Gastrocnemius medialis (tissue), 4 donors: Measurements from ENCODE around the gene RAB20. TPM values are rescaled to one million over a fixed set of nuclear protein-coding genes. Genes with fewer than 3 reads are reported as not detected.

Source experiments
- ATAC-seq, 2 donors: fragments of 150-250 bp; one replicate each; pipeline ENCODE4 v1.9.1; 2016
- DNase-seq, 2 donors: peaks; one replicate each; pipeline ENCODE4 v3.0.0-alpha.2; 2019
- H3K27ac ChIP-seq, 4 donors: fragments of 200-600 bp; sonication (generic); 1 replicate in 1 of 4; 2 replicates in 3 of 4; pipeline ENCODE4 v1.5.1; 2016 to 2018; ENCODE audit warnings: mild to moderate bottlenecking in 2 of 4, moderate library complexity in 1 of 4
- H3K27me3 ChIP-seq, 3 donors: fragments of 200-600 bp; sonication (generic) in 2 of 3; 1 replicate in 1 of 3; 2 replicates in 2 of 3; pipeline versions ENCODE4 v1.5.1 to v1.6.0; 2016 to 2019; ENCODE audit warnings: mild to moderate bottlenecking in 1 of 3, moderate library complexity in 1 of 3
- H3K36me3 ChIP-seq, 2 donors: fragments of 200-600 bp; sonication (generic) in 1 of 2; one replicate each; pipeline ENCODE4 v1.5.1; 2017 to 2018
- H3K4me1 ChIP-seq, 2 donors: fragments of 200-600 bp; sonication (generic) in 1 of 2; one replicate each; pipeline ENCODE4 v1.5.1; 2016 to 2017; ENCODE audit warnings: mild to moderate bottlenecking in 2 of 2
- H3K4me3 ChIP-seq, 4 donors: fragments of 200-600 bp; sonication (generic) in 3 of 4; 1 replicate in 1 of 4; 2 replicates in 3 of 4; pipeline ENCODE4 v1.5.1; 2016 to 2019; ENCODE audit warnings: mild to moderate bottlenecking in 2 of 4
- H3K9me3 ChIP-seq, 3 donors: fragments of 200-600 bp; sonication (generic) in 2 of 3; 1 replicate in 1 of 3; 2 replicates in 2 of 3; pipeline ENCODE4 v1.5.1; 2016 to 2019
- CTCF ChIP-seq, 5 experiments: fragments of 450-650 bp in 3 of 5; fragments of 200-600 bp in 2 of 5; sonication (generic) in 2 of 5; IDR thresholded peaks in 4 of 5; conservative IDR thresholded peaks in 1 of 5; 1 replicate in 4 of 5; 2 replicates in 1 of 5; pipeline ENCODE4 v1.5.1; 2016 to 2019; ENCODE audit warnings: antibody characterized with exemption in 5 of 5, mild to moderate bottlenecking in 3 of 5, moderate library complexity in 3 of 5
- POLR2A ChIP-seq, 2 donors: fragments of 450-650 bp; IDR thresholded peaks; one replicate each; pipeline ENCODE4 v1.6.1; 2017; ENCODE audit warnings: antibody characterized with exemption in 2 of 2, mild to moderate bottlenecking in 2 of 2, moderate library complexity in 2 of 2
- in situ Hi-C, 4 donors: fragments of 200-750 bp; cut with MboI; loops; one replicate each; pipeline versions ENCODE4 v1.15.0 to v1.8.0; 2017; ENCODE audit warnings: low sequenced_read_pairs in 4 of 4
- intact Hi-C: fragments of 100-400 bp; cut with DNase I; formaldehyde crosslinking; loops from one replicate; pipeline ENCODE4 v1.15.1; 2023; ENCODE audit warnings: low total_unique reads
- total RNA-seq, 4 donors: library from RNA; depleted of rRNA; stranded (reverse); fragments of >200 nt; gene quantifications; one replicate each; pipeline versions ENCODE4 v1.1.0 to v1.2.3, GENCODE V29; 2016

The RAB20 gene
- total RNA-seq, 4 donors from 2014 or later: 0.31 to 9.1 (median 2.0) TPM

GRCh38 chr13:110474713-110475112 lies 86.8 kb downstream of the RAB20 start:
- in situ Hi-C loops: loop anchor here in 1 of 4 donors (25.0 kb wide), 2 partner anchors 88 to 338 kb away; partner anchors contain the start of gene RAB20
- peaks cover 4 to 7% of the 10 kb centered on the region in 2 donors for H3K4me1 ChIP-seq
- no peaks in the 10 kb centered on the region for H3K9me3 ChIP-seq
- no peak for TF ChIP-seq CTCF (IDR thresholded peaks at IDR 0.05 in 4 of 5, conservative IDR thresholded peaks at IDR 0.05 in 1 of 5)
- TF ChIP-seq POLR2A (IDR thresholded peaks at IDR 0.05): no peak
- no peak for DNase-seq
- ATAC-seq: no peak
- no peak overlapping the region for H3K27ac ChIP-seq
- peaks cover 0 to 6% of the 10 kb centered on the region in 2 donors for H3K36me3 ChIP-seq
- H3K27me3 ChIP-seq: no peaks in the 10 kb centered on the region
- intact Hi-C loops: no loop called here
- H3K4me3 ChIP-seq: no peak overlapping the region

Other genes starting within 250 kb of the RAB20 start
- gene NAXD, start 53.8 kb upstream of the RAB20 start, total RNA-seq: 10 to 100 TPM; 17.9 to 24.7 (median 21.5) TPM
- gene CARS2, start 144.4 kb upstream of the RAB20 start, total RNA-seq: 10 to 100 TPM; 22.5 to 34.8 (median 28.0) TPM
- gene ING1, start 152.0 kb upstream of the RAB20 start, total RNA-seq: 10 to 100 TPM in 2 of 4 donors, 1 to 10 TPM in 2; 5.9 to 18.2 (median 13.5) TPM